Ishikawa (cell line): Measurements from ENCODE around the gene ZHX3.

Experiments
- CEBPB ChIP-seq: IDR thresholded peaks from 2 replicates; pipeline ENCODE4 v1.6.1; 2012
- CREB1 ChIP-seq: IDR thresholded peaks from 2 replicates; pipeline ENCODE4 v1.6.1; 2012; ENCODE audit warnings: low read depth
- EGR1 ChIP-seq: IDR thresholded peaks from 2 replicates; pipeline ENCODE4 v1.6.1; 2012
- EP300 ChIP-seq: IDR thresholded peaks from 2 replicates; pipeline ENCODE4 v1.6.1; 2012; ENCODE audit warnings: borderline replicate concordance
- FOXM1 ChIP-seq: IDR thresholded peaks from 2 replicates; pipeline ENCODE4 v1.6.1; 2012; ENCODE audit warnings: low read depth, borderline replicate concordance
- NFIC ChIP-seq: IDR thresholded peaks from 2 replicates; pipeline ENCODE4 v1.6.1; 2012
- RAD21 ChIP-seq: IDR thresholded peaks from 2 replicates; pipeline ENCODE4 v1.6.1; 2012; ENCODE audit warnings: low read depth
- TAF1 ChIP-seq: IDR thresholded peaks from 2 replicates; pipeline ENCODE4 v1.6.1; 2012; ENCODE audit warnings: low read depth, mild to moderate bottlenecking
- TCF12 ChIP-seq: IDR thresholded peaks from 2 replicates; pipeline ENCODE4 v1.6.1; 2012; ENCODE audit warnings: low read depth
- TEAD4 ChIP-seq: IDR thresholded peaks from 2 replicates; pipeline ENCODE4 v1.6.1; 2012
- YY1 ChIP-seq: IDR thresholded peaks from 2 replicates; pipeline ENCODE4 v1.6.1; 2012; ENCODE audit warnings: low read depth
- ZBTB7A ChIP-seq: IDR thresholded peaks from 2 replicates; pipeline ENCODE4 v1.6.1; 2012; ENCODE audit warnings: low read depth
- TF ChIP-seq, protein P1 (sequence below): IDR thresholded peaks from 2 replicates; pipeline ENCODE4 v1.6.1; 2012
- TF ChIP-seq, protein P2 (sequence below): IDR thresholded peaks from 2 replicates; pipeline ENCODE4 v1.6.1; 2012
- TF ChIP-seq, protein P3 (sequence below): IDR thresholded peaks from 2 replicates; pipeline ENCODE4 v1.6.1; 2012; ENCODE audit warnings: low read depth, mild to moderate bottlenecking

The ZHX3 gene

DNA sequence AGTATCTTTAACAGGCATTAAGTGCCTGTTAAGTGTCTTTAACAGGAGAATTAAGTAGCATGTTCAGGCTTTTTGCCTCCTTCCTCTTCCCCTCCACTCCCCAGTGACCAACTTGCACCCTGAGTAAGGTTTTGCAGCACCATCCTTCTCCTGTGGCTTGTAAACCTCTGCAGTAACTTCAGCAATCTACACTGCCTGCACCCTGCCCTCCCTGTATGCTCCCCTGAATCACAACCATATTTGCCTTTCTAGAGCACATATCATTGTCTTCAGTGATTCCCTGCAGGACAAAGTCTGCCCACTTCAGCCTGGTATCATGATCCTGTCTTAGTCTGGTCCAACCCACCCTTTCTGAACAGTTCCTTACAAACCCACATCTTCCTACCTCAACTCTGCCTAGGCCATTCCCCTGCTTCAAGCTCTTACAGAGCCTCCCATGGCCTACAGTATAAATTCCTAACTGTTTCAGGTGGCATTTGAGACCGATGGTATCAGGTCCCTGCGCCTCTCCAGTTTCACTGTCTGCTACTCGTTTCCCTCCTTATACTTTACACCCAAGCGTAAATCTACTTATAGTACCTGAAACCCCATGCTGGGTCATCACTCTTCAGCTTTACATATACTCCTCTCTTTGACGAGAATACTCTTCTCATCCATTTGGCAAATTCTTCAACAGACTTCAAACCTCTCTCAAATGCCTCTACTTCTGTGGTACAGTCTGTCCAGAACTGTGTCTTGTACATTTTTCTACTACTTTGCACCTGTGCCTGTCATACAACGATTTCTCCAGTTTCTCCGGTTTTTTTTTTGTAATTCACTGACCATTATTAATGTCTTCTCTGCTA is 69.8 kb downstream of the ZHX3 start:
- no peak for TF ChIP-seq EGR1

DNA sequence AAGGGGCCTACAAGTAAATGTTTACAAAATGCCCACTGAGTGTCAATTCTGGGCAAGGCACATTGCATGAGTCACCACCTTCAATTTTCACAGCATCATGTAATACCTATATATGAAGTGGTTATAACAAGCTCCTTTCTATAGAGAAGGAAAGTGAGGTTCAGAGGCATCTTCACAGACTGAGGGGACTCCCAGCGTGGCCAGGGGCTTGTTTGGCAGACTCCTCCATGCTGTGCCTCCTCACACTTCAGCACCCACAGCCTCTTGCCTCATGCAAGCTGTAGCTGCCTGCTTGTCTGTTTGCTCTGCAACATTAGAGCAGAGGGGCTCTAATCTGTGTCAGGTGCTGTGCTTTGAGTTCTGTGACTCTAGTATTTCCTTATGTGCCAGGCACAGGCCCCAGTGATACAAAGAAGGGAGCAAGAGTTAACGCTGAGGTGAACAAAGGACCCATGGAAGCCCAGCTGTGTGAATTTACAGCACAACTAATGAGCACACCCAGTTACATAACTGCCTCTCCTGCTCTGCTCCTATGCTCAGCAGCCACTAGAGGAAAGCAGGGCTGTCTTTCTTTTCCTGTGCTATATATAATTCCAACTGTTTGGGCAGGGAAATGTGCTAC is 72.3 kb downstream of the ZHX3 start:
- no peak for TF ChIP-seq FOXM1
- no peak for TF ChIP-seq YY1
- TF ChIP-seq, protein P1, sequence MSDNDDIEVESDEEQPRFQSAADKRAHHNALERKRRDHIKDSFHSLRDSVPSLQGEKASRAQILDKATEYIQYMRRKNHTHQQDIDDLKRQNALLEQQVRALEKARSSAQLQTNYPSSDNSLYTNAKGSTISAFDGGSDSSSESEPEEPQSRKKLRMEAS, result no peak
- no peak for TF ChIP-seq EP300

DNA sequence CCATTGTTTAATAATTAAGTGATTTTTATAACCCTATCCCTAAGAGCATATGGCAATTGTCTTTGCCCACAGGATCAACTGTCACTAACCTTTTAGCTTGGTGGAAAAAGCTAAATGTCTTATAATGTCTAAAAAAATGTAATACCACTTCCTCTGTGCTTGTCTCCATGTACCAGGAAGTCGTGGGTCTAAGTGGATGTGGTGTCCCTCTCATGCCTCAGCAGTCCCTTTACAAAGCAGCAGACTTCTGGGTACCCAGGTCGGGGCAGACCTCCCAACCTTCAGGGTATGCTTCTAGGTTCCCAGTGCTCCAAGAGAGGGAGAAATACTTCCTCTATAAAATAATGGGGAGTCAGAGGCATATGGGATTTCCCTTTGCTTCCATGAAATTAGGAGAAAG is 74.7 kb downstream of the ZHX3 start:
- TF ChIP-seq, protein P1, result no peak
- no peak for TF ChIP-seq YY1
- TF ChIP-seq RAD21, result no peak
- TF ChIP-seq, protein P2, sequence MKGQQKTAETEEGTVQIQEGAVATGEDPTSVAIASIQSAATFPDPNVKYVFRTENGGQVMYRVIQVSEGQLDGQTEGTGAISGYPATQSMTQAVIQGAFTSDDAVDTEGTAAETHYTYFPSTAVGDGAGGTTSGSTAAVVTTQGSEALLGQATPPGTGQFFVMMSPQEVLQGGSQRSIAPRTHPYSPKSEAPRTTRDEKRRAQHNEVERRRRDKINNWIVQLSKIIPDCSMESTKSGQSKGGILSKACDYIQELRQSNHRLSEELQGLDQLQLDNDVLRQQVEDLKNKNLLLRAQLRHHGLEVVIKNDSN, result no peak

DNA sequence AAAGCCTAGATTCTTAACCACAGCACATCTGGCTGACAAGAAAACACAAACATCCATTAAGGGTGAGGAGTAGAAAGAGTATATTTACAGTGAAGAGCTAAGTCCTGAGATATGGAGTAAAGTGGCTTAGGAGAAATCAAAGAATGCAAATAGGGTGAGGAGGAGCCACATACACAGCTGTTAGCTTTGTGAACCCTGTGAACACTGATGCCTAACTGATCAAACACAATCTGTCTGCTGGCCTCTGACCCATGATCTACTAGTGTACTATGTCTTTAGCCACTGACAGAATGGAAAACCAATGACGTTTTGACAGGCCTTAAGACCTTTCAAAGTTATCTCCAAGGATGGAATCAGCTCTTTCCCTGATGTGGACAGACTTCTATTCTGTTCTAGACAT is 75.2 kb downstream of the ZHX3 start:
- TF ChIP-seq NFIC, result no peak
- TF ChIP-seq RAD21, result no peak
- TF ChIP-seq, protein P2, result no peak
- no peak for TF ChIP-seq CEBPB
- TF ChIP-seq, protein P3, sequence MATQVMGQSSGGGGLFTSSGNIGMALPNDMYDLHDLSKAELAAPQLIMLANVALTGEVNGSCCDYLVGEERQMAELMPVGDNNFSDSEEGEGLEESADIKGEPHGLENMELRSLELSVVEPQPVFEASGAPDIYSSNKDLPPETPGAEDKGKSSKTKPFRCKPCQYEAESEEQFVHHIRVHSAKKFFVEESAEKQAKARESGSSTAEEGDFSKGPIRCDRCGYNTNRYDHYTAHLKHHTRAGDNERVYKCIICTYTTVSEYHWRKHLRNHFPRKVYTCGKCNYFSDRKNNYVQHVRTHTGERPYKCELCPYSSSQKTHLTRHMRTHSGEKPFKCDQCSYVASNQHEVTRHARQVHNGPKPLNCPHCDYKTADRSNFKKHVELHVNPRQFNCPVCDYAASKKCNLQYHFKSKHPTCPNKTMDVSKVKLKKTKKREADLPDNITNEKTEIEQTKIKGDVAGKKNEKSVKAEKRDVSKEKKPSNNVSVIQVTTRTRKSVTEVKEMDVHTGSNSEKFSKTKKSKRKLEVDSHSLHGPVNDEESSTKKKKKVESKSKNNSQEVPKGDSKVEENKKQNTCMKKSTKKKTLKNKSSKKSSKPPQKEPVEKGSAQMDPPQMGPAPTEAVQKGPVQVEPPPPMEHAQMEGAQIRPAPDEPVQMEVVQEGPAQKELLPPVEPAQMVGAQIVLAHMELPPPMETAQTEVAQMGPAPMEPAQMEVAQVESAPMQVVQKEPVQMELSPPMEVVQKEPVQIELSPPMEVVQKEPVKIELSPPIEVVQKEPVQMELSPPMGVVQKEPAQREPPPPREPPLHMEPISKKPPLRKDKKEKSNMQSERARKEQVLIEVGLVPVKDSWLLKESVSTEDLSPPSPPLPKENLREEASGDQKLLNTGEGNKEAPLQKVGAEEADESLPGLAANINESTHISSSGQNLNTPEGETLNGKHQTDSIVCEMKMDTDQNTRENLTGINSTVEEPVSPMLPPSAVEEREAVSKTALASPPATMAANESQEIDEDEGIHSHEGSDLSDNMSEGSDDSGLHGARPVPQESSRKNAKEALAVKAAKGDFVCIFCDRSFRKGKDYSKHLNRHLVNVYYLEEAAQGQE, result no peak
- TF ChIP-seq YY1, result no peak

DNA sequence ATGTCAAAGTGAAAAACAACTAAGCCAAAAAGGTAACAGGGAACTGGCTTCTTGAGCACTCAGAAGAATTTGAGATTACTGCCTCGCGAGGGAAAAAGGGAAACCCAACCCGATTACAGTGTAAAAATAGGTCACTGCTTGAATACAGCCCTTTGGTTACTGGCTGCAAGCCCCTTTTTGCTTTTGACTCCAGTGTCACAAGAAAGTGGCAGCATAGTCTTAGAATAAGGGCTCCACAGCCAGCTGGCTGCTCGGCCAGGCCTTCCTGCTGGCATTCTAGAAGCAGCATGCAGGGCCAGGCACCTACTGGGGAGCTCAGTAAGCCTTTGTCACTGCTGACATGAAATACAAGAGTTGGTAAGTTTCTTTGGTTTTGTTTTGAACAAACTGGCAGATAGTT is 83.0 kb downstream of the ZHX3 start:
- TF ChIP-seq, protein P2, result no peak
- TF ChIP-seq RAD21, result no peak
- TF ChIP-seq EP300, result no peak
- no peak for TF ChIP-seq ZBTB7A
- TF ChIP-seq CREB1, result no peak
- TF ChIP-seq, protein P3, result no peak
- TF ChIP-seq TAF1, result no peak
- TF ChIP-seq, protein P1, result no peak

DNA sequence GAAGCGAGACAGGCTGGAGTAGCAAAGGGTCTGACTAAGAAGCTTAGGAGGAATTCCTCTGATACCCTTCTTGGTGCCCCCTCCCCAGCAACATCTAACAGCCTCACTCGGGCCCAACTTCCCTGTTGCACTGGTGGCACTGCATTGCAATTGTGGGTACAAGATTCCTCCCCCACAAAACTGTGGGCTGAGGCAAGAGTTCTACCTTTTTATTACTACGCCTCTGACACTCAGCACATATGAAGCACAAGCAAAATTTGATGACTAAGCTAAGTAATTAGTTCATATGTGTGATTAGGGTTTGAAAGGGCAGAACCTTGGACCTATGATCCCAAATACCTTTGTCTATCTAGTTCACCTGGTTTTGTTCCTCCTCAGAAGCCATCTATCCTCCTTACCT is 83.5 kb downstream of the ZHX3 start:
- TF ChIP-seq, protein P2, result no peak
- TF ChIP-seq TCF12, result no peak
- TF ChIP-seq FOXM1, result no peak
- TF ChIP-seq TEAD4, result no peak
- TF ChIP-seq NFIC, result no peak
- no peak for TF ChIP-seq EGR1
- TF ChIP-seq CREB1, result no peak
- no peak for TF ChIP-seq YY1
- TF ChIP-seq, protein P1, result no peak
- TF ChIP-seq RAD21, result no peak
